Epithelial cell of prostate (primary cell): ENCODE data around the gene MFSD6.

ENCODE experiments used
- DNase-seq: peaks from one replicate; pipeline ENCODE4 v3.0.0-alpha.2; 2011; ENCODE audit warnings: low read depth, low spot score
- H3K27ac ChIP-seq: fragments of 450-650 bp; 2 replicates; pipeline ENCODE4 v1.5.1; 2017; ENCODE audit warnings: mild to moderate bottlenecking

The MFSD6 gene

DNA sequence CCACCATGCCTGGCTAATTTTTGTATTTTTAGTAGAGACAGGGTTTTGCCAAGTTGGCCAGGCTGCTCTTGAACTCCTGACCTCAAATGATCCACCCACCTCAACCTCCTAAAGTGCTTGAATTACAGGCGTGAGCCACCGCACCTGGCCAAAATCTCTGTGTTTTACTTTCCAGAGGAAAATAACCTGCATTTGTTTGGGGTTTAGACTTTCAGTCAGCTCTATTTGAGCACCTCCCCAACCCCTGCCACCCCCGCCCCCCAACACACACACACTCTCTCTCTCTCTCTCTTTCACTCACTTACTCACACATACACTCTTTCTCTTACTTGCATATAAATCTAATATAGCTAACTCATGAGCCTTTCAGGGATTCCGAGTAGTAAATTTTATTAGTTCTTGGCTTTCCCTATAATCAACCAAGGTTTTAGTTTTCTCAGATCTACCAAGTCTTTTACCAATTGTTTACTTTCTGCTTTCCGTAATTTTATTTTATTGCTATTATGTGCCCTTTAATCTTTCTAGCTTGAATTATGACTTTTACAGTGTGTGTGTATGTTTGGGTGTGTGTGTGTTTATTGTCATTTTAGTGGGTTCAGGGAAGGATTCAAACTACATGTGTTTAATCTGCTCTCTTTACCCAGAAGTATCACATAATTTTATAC lies 24.5 kb downstream of the MFSD6 start:
- DNase-seq, result no peak
- H3K27ac ChIP-seq, result no peak overlapping the region

- H3K27ac ChIP-seq, result no peak overlapping the region
- no peak for DNase-seq
Observed at GRCh38 chr2:190435031-190435670, 27.0 kb downstream of the MFSD6 start.

DNA sequence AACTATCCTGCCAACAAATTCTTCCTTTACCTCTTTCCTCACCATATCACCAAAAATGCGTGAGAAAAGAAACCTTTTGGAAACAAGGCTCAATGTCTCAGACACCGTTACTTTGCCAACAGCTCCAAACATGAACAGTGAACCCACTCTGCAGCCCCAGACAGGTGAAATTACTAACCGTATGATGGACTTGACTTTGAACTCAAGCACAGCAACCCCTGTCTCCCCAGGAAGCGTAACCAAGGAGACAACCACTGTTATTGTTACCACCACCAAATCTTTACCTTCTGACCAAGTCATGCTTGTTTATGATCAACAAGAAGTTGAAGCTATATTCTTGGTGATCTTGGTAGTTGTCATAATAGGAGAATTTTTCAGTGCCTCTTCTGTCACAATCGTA lies 28.4 kb downstream of the MFSD6 start:
- no peak overlapping the region for H3K27ac ChIP-seq
- DNase-seq, result no peak

- DNase-seq, result no peak
- no peak overlapping the region for H3K27ac ChIP-seq
Observed at GRCh38 chr2:190440113-190440512, 32.0 kb downstream of the MFSD6 start.

DNA sequence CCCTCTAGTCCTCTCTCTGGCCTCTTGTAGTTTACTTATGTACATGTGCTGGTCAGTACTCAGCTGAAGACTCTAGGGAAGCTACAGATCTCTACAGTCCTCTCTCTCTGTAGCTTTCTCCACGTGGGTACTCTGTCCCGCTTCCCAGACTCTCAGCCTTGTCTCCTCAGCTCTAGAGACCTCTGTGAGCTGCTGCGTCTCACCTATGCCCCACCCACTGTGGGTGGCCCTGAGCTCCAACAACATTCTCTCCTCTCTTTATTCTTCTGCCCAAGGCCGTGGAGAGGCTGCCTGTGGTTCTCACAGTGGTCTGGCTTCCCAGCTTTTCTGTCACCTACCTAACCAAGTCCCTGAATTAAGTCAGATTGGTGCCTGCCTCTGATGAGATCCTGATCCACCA lies 33.4 kb downstream of the MFSD6 start:
- no peak overlapping the region for H3K27ac ChIP-seq
- no peak for DNase-seq

- DNase-seq, result no peak
Observed at GRCh38 chr2:190443055-190443454, 34.9 kb downstream of the MFSD6 start.

GRCh38 chr2:190443778-190444481 lies 35.8 kb downstream of the MFSD6 start:
- DNase-seq, result peak; percentile 5
- no peak overlapping the region for H3K27ac ChIP-seq

More at GRCh38 chr2:190443055-190443454, 34.9 kb downstream of the MFSD6 start:
- H3K27ac ChIP-seq, result no peak overlapping the region

DNA sequence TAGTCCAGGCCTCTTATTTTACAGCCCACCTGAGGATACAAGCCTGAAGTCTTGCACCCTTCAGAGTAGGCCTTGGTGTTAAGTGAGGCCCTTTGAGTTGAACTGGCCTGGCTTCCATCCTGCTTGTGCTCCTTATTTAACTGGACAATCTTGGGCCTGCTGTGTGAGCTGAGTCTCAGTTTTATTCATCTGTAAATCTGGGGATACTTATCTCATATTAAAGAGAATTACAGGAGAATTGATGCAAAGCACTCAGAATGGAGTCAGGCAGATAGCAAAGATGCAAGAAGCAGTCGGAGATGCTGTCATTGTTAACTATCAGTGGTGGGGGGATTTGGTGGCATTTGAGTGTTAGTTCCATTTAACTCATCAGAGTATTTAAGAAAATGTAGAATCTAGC lies 36.8 kb downstream of the MFSD6 start:
- no peak for DNase-seq
- no peak overlapping the region for H3K27ac ChIP-seq

DNA sequence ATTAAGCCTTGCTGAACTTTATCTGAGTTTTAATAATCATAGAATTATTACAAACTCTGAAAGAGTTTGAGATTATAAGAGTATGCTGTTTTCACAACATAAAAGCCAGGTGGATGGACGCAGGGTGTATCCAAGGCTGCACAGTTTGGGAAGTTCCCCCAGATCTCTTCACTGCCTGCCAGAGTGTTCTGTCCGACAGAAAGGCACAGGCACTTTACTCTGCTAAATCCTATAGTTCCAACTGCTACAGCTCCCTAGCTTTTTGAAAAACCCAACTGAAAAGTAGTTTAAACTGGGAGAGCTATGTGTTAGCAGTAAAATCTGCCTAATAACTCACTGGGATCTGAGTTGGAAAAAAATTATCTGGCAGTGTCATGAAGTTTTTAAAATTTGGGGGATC lies 38.0 kb downstream of the MFSD6 start:
- no peak for DNase-seq
- H3K27ac ChIP-seq, result no peak overlapping the region

- DNase-seq, result no peak
- no peak overlapping the region for H3K27ac ChIP-seq
Observed at GRCh38 chr2:190446750-190447516, 38.8 kb downstream of the MFSD6 start.

DNA sequence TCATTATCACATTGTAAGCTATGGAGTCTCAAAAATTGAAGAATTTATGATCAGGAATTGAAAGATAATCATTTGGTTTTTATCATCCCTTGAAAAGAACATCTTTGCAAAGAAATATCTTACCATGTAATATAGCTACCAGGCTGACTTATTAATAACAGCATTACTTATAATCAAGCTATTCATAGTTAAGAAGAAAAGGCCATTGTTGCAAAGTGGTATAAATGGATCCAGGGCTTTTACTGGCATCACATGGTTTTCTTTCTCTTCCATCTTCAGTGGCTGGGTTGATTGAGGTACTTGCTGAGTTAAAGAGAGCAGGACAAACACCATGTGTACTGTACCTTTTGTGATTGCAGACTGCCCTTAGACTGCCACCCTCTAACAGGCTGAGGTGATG lies 39.6 kb downstream of the MFSD6 start:
- H3K27ac ChIP-seq, result no peak overlapping the region
- no peak for DNase-seq

DNA sequence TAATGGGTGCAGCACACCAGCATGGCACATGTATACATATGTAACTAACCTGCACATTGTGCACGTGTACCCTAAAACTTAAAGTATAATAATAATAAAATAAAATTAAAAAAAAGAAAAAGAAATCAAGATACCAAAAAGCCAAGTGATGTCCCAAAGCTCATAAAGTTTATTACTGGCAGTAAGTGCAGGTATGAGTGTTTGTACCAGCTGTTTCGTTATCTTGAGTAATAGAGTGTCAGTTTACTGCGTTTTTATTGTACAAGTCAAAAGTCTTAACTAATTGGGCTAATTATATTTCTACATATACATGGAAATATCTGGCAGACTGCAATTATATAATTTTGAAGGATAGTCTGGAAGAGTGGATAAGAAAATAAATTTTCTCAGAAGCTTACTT lies 41.8 kb downstream of the MFSD6 start:
- no peak for DNase-seq
- H3K27ac ChIP-seq, result no peak overlapping the region

DNA sequence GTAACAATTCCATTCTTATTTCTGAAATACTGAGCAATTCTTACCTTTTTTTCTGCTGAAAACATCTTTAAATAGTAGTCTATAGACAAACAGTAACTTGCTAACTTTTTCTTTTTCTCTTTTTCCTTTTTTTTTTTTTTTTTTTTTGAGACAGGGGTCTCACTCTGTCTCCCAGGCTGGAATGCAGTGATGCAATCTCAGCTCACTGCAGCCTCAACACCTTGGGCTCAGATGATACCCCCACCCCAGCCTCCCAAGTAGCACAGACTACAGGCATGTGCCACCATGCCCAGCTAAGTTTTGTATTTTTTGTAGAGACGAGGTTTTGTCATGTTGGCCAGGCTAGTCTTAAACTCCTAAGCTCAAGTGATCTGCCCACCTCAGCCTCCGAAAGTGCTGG lies 42.2 kb downstream of the MFSD6 start:
- DNase-seq, result no peak
- H3K27ac ChIP-seq, result no peak overlapping the region

DNA sequence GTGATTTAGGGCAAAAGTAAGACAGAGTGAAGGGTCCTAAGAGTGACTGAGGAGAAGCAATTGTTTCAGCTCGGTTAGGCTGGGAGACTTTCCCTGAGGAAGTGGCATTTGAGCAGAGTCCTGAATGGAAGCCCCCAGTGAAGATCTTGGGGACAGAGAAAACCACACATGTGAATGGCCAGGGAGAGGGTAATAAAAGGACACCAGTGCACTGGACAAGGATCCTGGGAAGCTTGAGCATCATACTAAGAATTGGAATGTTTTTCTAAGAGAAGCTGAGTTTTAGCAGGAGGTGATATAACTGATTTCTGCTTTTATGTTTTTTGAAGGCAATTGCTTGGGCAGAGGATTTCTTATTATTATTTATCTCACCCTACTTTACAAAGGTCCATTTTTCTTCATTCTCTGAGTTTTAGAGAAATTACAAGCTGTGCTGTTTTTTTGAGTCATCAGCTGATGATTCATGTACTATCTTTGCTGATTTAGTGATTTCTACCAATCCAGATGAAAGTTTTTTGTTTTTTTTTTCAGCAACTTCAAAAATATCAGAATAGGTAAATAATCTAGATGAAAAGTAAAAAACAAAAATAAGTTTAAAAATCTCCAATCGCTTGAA lies 43.5 kb downstream of the MFSD6 start:
- H3K27ac ChIP-seq, result no peak overlapping the region
- DNase-seq, result no peak

DNA sequence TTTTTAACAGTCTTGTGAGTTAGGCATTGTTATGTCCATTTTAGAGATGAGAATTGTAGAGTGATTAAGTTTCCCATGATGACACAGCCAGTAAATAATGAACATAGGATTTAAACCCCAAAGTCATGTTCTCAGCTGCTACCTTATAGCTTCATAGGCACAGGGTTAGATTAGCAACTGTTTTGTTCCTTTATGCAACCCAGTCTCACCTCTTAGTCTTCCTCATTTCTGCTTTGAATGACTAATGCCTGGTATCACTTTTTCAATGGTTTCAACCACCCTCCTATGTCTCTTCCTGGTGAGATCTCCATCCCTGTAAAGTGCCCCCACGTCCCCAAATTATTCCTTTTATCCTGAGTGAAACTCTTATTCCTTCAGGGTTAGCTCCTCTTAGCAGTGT lies 44.3 kb downstream of the MFSD6 start:
- no peak for DNase-seq
- H3K27ac ChIP-seq, result no peak overlapping the region

- DNase-seq, result no peak
- H3K27ac ChIP-seq, result no peak overlapping the region
Observed at GRCh38 chr2:190454795-190455194, 46.6 kb downstream of the MFSD6 start.

DNA sequence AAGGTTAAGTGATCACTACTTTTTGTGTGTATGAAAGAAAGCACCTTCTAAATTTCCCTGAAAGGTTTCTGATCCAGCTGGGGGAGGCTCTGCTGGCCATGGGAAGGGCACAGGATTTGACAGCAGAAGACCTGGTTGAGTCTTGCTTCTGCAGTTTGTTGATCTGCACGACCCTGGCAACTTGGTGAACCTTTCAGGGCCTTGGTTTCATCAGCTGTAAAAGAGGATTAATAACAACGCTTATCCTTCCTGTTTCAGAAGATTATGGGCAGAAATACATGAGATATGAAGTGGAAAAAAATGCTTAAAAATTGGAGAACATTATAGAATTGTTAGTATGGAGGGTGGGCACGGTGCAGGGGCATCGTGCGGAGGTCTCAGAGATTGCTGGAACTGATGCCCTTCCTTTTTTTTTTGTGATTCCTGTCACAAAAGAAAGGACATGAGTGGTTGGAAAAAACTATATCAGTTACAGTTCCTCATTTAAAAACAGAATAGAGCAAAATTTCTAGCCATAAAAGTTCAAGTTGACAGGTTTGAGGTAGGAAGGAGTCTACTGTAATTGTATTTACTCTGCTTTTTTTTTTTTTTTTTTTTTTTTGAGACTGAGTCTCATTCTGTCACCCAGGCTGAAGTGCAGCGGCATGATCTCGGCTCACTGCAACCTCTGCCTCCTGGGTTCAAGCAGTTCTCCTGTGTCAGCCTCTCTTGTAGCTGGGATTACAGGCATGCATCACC lies 47.4 kb downstream of the MFSD6 start:
- no peak for DNase-seq
- H3K27ac ChIP-seq, result no peak overlapping the region

- DNase-seq, result no peak
- no peak overlapping the region for H3K27ac ChIP-seq
Observed at GRCh38 chr2:190456833-190457232, 48.7 kb downstream of the MFSD6 start.

DNA sequence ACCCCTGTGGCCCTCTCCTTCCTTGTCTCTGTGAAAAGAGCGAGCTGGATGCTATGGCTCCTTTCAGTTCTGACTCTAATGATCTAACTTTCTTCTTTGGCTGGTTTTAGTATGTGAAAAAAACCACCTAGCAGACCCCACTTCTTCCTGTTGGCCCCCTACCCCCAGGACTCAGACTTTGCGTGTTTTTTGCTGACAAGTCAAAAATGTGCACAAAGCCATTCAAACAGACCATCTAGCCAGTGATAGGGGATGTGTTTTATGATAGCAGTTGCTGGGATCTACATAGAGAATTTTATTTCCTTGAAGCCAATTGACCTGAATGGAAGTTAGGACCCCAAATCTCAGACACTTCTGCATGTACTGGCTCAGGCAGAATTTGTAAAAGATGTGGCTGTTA lies 49.1 kb downstream of the MFSD6 start:
- DNase-seq, result no peak
- no peak overlapping the region for H3K27ac ChIP-seq
